Tibial nerve (tissue), 4 donors: Measurements from ENCODE around the gene SHLD2.
"Not testable (repeated sequence)": the region's sequence is repeated elsewhere in the genome, so short reads cannot be mapped to it uniquely, and the experiment has no call there.

Experiments
- EP300 ChIP-seq, 2 donors: sonication (generic); formaldehyde crosslinking; IDR thresholded peaks; one replicate each; pipeline ENCODE4 v1.6.1; 2017; ENCODE audit warnings: antibody characterized with exemption in 2 of 2, mild to moderate bottlenecking in 1 of 2
- POLR2A ChIP-seq, 2 donors: fragments of 450-650 bp; IDR thresholded peaks; one replicate each; pipeline ENCODE4 v1.6.1; 2017; ENCODE audit warnings: antibody characterized with exemption in 2 of 2, mild to moderate bottlenecking in 2 of 2, moderate library complexity in 2 of 2
- TF ChIP-seq, protein P1 (sequence below), 5 experiments: fragments of 200-600 bp in 3 of 5; fragments of 450-650 bp in 2 of 5; sonication (generic) in 3 of 5; IDR thresholded peaks; one replicate each; pipeline ENCODE4 v1.5.1; 2016 to 2019; ENCODE audit warnings: antibody characterized with exemption in 5 of 5, mild to moderate bottlenecking in 3 of 5, moderate library complexity in 2 of 5

DNA sequence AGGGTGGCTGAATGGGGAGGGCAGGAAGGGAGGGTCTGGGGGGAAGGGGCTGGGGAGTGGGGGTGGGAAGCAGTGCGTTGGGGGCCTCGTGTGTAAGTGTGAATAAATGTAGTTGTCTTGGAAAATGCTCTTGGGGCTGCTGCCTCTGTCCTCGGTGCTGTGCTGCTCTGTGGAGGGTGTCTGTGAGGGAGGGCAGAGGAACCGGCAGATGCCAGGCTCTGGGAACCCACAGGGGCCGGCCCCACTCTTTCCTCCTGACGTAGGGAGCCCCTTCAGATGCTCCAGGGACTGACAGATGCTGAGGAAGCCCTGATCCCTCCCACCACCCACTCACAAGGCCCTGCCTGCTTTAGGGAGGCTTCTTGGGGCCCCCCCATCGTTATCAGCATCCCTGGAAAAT, 139.8 kb downstream of the SHLD2 start:
- not testable (repeated sequence) for TF ChIP-seq EP300, POLR2A (IDR thresholded peaks at IDR 0.05)
- TF ChIP-seq, protein P1, sequence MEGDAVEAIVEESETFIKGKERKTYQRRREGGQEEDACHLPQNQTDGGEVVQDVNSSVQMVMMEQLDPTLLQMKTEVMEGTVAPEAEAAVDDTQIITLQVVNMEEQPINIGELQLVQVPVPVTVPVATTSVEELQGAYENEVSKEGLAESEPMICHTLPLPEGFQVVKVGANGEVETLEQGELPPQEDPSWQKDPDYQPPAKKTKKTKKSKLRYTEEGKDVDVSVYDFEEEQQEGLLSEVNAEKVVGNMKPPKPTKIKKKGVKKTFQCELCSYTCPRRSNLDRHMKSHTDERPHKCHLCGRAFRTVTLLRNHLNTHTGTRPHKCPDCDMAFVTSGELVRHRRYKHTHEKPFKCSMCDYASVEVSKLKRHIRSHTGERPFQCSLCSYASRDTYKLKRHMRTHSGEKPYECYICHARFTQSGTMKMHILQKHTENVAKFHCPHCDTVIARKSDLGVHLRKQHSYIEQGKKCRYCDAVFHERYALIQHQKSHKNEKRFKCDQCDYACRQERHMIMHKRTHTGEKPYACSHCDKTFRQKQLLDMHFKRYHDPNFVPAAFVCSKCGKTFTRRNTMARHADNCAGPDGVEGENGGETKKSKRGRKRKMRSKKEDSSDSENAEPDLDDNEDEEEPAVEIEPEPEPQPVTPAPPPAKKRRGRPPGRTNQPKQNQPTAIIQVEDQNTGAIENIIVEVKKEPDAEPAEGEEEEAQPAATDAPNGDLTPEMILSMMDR (IDR thresholded peaks at IDR 0.05), result not testable (repeated sequence)
